ENCODE measurements around the gene OSBPL2.

The OSBPL2 gene

DNA sequence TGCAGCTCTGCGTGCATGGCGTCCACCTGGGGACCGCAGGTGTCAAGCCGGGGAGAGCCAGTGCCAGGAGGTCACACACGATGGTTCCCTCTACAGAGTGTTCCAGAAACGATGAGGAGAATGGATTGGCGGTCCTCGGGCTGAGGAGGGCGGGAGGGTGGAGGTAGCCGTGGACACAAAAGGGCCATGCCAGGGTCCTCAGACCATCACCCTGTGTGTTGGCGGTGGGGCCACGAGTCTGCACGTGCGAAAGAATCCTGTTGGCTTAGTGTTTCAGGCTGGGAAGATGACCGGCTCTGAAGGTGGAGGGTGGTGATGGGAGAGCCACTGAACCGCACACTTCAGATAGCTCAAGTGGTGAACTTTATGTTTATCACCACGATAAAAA lies 31.9 kb upstream of the OSBPL2 start:
- DNase-seq (ENCODE audit: low spot score) = no peak

DNA sequence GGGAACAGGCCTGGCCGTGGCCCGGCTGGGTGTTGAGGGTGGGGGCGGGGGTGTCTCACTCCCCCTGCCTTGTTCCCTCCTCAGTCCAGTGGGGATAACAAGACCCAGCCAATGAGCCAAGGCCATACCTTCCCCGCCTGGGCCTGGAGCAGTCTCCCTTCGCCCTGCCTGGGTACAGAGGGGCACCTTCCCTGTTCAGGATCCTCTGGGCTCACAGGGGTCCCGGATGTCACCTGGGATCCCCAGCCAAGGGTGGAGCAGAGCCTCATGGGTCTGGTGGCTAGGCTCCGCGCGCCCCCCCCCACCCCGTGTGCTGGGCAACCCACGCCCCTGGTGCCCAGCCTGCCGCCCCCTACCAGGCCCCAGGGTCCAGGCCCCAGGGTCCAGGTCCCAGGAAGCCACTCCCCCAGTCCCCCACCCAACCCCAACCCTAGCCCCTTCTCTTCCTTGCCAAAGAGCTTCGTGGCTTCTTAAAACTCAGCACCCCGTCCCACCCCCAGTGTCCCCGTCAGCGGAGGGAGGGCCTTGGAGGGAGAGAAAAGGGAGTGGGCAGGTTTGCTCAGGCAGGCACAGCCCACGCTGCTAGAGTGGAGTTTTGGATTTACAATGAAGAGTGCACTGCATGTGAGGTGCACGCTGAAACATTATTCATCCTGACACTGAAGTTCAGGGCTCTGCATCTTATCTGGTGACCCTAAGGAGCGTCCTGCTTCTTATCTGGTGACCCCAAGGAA lies 30.1 kb upstream of the OSBPL2 start:
- no peak for DNase-seq (ENCODE audit: low spot score)

DNA sequence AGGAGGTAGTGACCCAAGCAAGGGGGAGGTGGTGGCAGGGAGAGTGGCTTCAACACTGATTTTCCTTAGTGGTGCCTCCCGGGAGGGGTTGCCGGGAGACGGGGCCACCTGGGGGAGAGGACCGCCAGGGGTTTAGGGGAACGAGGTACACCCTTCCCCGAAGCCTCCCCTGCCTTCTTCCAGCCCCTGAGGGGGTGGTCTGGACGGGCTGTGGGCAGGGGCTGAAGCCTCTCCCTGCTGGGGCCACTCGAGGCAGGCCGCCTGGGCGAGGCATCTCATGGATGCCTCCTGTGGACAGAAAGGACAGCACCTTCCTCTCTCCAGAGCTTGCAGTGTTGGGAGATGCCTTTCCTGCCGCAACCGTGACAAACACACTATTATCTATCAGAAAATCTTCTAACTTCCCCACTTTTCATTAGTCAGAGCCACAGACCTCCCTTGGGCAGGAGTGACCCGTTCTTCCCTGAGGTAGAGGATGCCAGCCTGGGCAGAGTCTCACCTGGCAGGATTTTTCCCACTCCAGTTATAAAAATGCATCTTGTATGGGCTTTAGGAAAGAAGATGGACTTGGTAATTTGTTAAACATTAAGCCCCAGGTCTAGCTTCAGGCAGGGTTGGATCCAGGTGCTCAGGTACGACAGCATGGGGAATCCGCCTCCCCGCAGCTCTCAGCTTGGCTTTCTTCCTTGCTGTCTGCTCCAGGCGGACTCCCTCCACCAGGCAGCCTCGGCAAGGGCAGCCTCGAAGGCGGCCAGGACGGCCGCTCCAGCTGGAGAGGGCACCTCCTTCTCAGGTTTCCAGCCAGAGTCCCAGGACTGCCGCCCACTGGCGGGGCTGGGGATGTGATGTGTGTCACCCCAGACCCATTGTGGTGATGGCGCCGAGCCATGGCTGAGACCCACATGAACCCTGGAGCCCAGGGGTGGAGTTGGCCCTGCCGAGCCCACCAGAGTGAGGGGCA lies 29.2 kb upstream of the OSBPL2 start:
- DNase-seq (ENCODE audit: low spot score) = no peak

DNA sequence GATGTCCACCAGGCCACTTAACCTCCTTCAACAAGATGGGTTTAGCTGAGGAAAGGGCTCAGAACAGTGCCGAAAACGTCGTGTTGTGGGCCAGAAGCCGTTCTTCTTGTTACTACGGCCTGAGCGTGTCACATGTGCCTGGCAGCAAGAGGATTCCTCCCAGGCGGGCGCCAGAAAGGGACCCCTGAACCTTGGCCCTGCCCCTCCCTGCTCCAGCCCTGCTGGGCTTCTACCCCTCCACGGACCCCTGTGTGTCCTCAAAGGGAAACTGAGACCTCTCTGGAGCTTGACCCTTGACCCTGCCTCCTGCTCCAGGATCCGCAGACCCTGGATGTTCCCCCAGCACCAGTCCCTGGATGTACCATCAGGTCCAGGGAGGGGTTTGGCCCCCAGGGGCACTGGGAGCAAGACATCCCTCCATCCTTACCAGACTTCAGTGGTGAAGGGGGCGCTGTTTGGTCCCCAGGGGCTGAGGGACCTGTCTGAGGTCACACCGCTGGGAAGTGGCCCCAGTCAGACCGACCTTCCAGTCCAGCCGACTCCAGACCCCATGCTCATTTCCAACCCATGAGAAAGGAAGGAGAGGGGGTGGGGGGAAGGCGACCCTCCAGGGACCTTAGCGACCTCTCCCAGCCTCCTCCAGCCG lies 28.3 kb upstream of the OSBPL2 start:
- DNase-seq (ENCODE audit: low spot score) = no peak

DNA sequence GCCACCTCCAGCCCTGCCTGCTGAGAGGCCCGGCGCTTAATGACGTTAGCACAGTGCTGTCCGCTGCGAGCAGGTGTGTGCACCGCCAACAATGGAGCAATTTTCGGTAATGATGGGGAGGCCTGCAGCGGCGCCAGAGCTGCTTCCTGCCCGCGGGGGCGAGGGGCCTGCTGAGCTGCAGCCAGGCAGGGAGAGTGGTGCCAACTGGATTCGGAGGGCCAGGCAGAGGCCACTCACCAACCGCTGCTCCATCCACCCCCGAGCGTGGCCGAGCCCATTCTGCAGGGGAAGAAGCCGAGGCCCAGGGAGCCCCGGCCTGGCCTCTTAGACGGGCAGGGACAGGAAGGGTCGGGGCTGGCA lies 27.8 kb upstream of the OSBPL2 start:
- no peak for DNase-seq (ENCODE audit: low spot score)

DNA sequence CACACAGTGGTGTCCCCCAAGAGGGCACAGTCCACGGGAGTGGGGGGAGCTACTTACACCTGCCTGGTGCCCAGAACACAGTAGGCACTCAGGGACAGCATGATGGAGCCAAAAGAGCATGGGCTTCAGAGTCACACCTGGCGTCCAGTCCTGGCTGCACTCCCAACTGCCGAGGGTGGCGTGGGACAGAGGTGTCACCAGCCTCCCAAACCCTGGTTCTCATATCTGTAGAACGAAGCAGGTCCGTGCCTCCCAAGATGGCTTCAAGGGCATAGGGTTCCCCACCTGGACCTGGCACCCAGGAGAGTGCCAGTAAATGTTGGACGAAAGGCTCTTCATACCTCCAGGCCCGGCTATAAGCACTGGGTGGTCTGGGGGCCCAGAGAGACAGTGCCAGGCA lies 27.1 kb upstream of the OSBPL2 start:
- no peak for DNase-seq (ENCODE audit: low spot score)

DNA sequence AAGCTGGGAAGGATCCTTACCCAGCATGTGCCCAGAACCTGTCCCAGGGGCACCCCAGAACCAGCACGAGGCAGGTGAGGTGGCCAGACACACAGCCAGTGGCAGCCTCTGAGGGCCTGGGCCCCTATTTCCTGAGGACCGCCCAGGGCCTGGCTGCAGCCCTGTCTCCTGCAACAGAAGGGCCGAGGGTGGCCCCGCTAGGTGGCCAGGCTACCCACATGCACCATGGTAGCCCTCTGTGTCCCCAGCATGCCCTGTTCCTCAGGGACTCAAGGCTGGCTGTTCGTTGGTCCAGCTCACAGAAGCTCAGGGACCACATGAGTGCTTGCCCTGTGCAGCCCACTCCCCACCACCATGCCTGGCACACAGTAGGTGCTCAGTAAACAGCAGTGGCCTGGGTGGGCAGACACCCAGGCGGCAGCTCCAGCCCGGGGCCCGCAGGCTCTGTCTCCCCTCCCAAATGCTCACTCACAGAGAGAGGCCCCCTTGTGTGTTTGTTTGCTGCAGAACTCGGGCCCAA lies 26.5 kb upstream of the OSBPL2 start:
- no peak for DNase-seq (ENCODE audit: low spot score)

DNA sequence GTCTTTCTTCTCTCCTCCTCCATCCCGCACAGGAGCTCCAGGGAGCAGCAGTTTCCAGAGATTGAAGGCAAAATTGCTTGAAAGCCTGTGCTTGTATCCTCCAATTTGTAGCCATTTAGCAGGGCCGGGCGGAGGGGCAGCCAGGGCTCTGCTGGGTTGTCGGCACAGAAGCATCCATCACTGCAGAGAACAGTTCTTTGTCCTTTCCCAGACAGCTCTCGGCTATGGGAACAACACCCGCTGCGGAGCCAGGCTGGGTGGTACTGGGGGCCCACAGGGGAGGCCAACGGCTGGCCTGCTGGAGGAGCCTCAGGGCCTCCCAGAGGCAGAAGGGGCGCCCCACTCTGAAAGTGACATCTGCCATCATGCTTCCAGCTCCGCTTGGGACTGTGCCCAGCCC lies 26.0 kb upstream of the OSBPL2 start:
- no peak for DNase-seq (ENCODE audit: low spot score)

DNA sequence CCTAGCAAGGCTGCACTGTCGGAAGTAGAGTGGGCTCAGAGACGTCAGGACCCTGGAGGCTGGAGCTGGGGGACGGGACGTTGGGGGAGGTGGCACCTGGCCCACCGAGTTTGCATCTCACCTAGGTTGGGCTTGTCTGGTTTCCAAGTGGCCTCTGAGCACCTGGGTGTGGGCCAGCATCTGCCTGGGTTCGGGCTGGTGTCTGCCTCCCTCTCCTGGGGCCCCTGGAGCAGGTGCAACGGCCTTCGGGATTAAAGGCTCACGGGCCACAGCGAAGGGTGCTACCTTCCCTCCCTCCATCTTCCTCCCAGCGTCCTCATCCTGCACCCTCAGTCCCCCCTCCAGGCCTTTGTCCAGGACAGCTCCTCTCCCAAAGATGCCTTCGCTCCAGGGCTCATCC lies 24.3 kb upstream of the OSBPL2 start:
- no peak for DNase-seq (ENCODE audit: low spot score)

DNA sequence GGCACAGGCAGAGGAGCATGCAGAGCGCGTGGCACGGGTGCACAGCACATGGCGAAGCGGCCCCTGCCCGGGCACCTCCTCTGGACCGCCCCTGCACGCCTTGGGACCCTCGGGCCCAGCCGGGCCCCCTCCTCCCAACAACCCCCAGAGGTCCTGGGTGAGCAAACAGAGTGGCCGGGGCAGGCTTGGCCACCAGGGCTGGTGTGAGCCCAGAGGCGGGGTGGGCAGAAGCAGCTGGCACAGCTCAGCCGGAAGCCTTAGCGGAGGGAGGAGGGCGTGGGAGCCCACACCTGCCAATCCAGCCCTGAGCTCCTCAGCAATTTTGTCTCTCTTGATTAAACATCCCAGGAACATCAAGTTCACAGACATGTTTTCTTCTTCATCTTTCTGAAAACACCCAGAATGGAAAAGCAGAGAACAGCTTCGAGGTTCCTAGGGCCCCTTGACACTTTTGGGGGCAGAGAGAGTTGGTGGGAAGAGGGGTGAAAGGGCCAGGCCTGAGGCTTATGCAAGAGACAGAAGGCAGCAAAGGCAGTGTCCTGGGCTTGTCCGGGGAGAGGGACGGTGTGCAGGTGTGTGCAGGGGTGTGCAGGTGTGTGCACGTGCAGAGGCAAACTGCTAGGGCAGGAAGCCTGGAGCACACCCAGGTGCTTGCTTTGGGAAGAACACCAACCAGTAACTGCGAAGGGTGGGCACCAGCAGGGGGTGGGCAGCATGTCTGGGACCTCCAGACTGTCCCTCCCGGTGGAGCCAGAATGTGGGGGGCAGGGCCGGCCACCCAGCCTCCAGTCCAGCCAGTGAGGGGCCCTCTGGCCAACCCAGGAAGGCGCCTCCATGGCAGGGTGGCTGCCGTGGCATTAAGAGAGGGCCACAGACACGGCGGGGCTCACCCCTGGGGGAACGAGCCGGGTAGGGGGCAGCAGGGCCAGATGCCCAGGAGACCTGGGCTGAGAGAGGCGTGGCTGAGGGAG lies 23.0 kb upstream of the OSBPL2 start:
- no peak for DNase-seq (ENCODE audit: low spot score)

DNA sequence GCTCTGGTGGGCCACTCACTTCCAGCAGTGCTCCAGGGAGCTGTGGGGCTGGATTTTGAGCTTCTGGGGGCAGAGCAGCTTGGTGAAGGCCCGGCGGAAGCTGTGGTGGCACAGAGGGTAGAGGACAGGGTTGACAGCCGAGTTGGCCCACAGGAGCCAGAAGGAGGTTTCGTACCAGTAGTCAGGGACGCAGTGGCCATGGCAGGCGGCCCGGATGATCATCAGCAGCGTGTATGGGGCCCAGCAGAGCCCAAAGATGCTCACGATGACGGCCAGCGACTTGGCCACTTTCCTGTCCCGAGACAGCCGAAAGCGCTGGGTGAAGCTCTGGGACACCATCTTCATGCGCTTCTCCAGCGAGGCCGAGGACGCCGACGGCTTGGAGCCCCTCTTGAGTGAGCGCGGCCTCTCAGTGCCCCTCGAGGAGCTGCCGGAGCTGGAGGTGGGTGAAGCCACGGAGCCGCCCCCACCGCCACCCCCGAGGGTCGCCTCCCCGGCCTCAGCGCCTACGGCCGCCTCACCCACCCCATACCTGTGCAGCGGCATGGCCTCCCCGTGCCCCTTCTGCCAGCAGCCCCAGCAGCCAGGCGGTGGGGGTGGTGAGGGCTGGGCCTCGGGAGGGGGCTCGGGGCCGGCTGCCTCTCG lies 22.2 kb upstream of the OSBPL2 start:
- no peak for DNase-seq (ENCODE audit: low spot score)

DNA sequence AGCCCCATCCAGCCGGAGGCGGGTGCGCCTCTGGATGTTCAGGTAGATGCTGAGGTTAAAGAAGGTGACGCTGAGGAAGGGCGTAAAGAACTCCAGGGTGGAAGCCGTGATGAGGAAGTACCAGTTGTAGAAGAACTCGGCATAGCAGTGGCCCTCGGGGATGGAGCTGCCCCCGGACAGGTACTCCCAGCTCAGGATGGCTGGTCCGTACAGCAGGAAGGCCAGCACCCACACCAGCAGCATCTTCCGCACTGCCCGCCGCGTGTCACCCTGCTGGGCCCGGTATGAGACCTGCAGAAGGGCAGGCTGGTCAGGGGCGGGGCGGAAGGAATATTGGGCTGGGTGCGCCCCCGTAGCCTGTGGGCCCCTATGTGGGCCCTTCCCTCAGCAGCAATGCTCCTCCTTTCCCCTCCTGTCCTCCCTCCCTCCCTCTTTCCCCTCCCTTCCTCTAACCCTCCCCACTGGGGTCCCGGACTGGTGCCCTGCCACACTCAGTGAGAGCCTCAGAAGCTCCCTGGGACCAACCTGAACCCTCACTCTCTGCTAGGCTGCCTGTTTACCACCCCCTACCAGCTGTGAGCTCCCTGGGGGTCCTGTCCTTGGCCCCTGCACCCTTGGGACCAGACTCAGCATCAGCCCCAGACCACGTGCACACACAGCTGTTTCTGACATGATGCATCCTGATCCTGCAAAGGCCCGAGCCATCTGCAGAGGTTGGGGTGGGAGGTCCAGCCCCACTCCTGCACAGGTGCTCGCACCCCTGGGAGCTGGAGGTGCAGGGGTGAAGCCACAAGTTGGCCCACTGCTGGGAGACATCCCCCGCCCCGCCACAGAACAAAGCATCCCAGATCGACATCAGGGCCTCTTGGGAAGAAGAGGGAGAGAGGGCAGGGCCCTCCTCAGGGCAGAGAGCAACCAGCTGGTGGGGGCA lies 21.4 kb upstream of the OSBPL2 start:
- DNase-seq (ENCODE audit: low spot score) = no peak

DNA sequence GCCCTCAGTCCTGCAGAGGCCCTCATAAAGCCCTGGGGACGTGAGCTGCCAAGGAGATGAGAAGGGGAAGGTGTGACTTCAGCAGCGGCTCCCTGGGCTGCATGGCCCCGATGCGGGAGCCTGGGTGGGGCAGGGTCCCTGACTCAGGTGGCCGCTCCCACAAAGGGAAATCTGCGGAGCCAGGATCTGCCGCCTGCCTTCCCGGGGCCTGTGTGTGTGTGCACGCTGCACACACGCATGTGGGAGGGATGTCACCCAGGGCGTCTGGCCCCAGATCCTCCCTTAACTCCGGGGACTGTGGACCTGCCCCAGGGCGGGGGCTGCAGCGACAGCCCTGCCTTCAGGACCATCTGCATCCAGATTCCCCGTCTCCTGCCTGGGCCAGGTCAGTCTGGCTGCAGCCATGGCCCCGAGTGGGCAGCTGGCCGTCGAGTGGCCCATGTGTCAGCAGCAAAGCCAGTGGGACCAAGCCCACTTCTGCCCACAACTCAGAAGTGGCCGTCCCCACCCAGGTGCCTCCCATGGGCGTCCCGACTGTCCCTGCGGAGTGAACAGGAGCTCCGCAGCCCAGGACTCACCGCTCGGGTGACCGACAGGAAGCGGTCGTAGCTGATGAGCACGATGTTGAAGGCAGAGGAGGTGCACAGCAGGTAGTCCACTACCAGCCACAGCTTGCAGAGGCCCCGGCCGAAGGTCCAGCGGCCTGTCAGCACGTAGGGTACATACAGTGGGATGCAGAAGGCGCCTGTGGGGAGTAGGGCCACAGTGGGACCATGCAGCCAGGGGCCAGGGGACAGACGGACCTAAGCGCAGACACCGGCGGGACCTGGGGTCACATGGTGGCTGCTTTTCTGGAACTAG lies 20.2 kb upstream of the OSBPL2 start:
- DNase-seq (ENCODE audit: low spot score) = no peak

DNA sequence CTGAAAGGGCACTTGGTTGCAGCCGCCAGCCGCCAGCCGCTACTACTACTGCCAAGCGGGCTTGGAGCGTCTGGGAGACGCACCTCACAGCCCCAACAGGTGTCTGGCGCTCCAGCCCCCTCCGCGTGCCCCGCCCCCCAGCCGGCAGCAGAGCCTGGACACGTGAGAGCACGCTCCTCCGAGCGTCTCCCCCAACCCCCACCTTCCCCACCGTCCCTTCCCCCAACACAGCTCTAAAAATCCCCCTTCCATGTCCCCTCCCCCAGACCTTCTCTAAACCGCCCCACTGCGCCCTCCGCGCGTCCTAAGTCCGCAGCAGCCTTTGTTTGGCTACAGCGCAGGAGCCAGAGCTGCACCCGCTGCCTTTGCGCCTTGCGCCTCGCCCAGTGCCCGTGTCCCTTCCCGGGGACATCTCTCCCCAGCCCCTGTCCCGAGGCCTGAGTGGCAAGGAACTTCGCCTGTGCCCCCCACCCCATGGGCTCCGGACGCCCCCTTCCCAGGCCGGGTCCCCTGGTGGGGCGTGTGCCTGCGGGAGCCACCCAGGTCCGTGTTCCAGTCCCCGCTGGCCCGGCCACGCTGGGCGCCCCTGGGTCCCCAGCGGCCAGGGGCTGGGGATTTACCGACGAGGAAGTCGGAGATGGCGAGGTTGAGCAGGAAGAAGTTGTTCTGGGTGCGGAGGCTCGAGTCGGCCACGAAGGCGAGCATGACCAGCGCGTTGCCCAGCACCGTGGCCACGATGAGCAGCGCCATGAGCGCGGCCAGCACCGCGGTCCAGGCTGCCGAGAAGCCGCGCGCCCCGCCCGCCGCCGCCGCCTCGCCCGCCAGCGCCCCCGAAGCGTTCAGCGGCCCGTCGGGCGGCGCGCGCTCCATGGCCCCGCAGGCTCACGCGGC lies 19.0 kb upstream of the OSBPL2 start:
- no peak for DNase-seq (ENCODE audit: low spot score)

DNA sequence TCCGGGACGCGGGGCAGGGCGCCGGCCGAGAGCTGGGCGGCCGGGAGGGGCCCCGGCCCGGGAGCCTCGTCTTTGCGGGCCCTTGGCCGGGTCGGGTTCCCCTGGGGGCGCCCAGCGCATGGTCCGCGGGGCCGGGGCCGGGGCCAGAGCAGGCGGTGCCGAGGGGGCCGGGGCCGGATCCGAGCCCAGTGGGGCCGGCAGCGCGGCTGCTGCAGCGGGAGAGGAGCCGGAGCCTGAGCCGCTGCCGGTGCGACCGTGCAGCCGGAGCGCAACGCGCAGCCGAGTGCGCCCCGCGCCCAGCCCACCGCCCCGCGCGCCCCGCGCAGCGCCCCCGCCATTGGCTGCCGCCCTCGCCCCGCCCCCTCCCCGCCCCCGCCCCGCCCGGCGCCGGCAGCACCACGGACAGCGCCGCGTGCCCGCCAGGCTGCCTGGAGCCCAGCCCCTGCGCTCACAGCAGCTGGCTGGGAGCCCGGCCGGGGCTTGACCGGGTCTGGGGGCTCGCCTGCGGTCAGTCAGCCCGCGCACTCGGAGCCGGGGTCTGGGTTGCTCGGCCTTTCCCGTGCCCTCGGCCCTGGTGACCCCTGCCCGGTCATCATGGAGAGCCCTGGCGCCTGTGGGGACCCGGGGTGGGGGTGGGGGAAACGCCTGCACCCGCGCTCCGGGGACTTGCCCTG lies 18.2 kb upstream of the OSBPL2 start, which contains the start of gene HRH3:
HRH3 (minus strand) TSS at position 287 of the 674 bp plus-strand sequence. CDS start 308 bp downstream, outside the sequence.
- DNase-seq (ENCODE audit: low spot score) = no peak

DNA sequence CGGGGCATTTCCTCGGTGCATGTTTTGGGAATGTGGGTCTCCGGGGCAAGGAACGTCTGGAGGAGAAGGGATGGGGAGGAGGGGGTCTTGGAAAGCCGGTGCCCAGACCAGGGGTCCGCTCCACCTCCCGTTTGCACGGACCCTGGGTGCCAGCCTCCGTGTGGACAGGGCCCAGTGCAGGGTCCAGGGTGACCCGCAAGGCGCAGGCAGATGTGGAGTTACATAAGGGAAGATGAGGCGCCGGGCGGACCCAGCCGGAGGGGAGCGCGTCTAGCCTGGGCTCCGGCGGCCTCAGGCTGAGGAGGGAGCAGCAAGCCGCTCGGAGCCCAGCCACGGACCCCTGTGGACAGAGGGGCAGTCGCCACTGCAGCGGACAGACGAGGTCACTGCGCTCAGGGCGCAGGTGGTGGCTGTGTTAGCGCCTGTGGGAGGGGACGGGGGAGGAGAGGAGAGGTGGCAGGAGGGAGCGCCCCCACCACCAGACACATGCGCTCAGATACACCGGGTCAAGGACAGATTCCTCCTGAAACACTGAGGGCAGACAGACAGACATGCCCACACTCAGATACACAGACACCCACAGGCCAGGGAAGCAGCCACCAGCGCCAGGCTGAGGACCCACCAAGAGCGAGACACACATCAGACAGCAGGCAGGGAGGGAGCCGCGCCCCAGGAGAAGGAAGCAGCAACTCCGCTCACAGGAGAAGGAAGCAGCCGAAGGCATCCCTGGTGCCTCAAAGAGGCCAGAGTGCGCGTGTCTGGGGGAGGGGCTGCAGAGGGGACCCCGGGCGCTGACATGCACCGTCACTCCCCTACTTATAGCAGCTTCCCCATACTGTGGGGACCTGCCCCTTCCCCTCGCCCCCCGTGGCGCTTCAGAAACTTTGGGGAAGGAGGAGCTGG lies 17.4 kb upstream of the OSBPL2 start:
- DNase-seq (ENCODE audit: low spot score) = no peak

Data from RKO (cell line).